Measurements from ENCODE around the gene RNF144B.
A peak's percentile ranks its signal among the peaks of the same experiment; 100 is the strongest.

Gene RNF144B

DNA sequence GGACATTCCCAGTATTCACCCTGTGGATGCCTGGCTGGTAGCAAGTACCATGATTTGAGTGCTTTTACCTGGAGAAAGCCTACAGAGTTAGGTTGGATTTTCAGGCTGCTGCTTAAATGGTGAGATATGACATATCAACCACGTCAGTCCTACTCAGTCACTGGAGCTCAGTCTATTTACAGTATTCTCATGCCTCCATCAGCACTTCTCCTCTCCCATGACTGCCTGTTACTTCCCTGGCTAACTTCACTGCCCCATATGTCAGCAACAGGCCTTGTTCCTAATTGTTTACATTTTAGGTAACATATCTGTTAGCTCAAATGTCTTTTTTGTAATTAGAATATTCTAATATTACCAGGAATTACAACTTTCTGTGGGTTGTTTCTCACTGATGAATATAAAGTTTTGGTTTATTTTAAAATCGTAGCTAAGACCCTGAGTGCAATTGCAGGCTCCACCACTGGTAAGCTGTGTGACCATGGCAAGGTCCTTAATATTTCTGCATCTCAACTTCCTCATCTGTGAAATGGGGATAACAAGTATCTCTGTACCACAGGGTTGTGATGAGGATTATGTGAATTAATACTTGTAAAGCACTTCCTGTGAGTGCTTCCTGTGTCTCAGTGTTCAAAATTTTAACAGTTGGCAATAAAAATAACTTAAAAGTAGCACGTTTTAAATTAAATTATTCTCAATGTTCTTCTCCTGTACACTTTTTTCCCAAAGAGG, 54.3 kb downstream of the RNF144B start:
- DNase-seq: no peak

DNA sequence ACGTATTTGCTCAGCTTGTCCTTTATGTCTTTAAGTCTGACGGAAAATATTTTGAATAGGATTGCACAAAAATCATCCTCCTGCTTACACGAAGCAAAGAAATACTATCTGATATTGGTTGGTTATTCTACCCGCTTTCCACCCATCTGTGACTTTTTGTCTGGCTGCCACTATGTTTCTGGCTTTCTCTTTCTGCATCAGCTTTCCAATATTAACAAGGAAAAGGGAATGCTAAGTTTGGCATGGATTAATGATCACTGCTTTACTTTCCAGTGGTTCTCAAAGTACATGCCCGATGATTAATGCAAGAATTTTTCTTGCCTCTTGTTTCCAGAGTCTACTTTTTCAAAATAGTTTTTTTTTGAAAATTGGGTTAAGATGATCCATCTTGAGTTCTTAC, 57.0 kb downstream of the RNF144B start:
- no peak for DNase-seq

DNA sequence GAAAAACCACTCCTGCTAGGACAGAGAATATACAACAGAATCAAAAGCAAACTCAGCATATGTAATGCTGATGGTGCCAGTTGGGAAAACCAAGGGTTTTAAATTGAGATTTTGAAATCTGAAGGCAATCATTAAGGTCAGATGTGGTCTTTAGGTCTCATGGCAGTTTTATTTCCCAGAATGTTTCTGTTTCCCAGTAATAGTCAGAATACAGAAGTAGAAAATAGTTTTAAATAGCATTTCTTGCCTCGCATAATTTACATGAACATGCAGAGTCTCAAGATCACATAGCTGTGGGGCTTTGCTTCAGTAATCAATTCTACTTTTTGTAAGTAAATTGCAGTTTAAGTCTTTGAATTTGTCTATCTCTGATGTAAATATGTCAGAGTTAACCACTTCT, 58.1 kb downstream of the RNF144B start:
- DNase-seq: no peak

- no peak for DNase-seq
Observed at GRCh38 chr6:18446771-18447170, 59.6 kb downstream of the RNF144B start.

DNA sequence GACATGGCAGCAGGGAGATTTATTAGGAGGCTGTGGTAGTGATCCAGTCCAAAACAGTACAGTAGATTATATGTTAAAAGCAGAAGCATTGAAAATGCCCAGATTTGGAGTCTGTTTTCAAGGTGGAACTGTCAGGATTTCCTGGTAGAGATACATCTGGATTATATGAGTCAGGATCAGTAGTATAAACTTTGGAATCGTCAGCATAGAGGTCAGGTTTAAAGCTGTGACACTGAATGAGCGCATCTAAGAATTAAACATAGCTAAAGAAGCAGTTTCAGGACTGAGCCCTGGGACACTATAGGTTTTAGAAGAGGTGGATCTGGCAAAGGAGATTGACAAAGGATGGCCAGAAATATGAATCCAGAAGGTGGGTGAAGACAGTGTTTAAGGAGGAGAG, 60.4 kb downstream of the RNF144B start:
- no peak for DNase-seq

- DNase-seq: no peak
Observed at GRCh38 chr6:18451756-18452155, 64.6 kb downstream of the RNF144B start.

DNA sequence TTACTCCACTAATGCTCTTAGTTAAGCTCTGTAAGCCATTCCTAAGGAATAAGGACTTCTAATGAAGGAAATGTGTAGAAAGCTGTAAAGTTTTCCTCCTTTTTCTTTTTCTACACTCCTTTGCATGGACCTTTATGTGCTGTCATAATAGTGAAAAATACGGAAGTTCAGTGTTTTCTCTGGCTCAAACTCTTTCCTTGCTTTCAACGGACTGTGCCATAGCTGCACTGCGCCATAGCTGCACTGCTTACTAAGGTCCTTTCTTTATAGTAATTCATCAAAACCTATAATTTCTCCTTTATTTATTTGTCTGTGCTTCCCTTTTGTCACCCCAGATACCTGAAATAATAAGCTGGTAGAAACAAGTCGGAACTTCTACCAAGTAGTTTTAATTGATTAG, 67.3 kb downstream of the RNF144B start:
- DNase-seq: no peak

- no peak for DNase-seq
Observed at GRCh38 chr6:18457065-18457737, 70.1 kb downstream of the RNF144B start.

- peak in 2 of 51 donors; percentile 3 to 10 for DNase-seq
Observed at GRCh38 chr6:18458086-18458485, 70.9 kb downstream of the RNF144B start.

GRCh38 chr6:18463429-18463828, 76.3 kb downstream of the RNF144B start:
- DNase-seq: no peak

- DNase-seq: no peak
Observed at GRCh38 chr6:18464176-18464575, 77.0 kb downstream of the RNF144B start.

DNA sequence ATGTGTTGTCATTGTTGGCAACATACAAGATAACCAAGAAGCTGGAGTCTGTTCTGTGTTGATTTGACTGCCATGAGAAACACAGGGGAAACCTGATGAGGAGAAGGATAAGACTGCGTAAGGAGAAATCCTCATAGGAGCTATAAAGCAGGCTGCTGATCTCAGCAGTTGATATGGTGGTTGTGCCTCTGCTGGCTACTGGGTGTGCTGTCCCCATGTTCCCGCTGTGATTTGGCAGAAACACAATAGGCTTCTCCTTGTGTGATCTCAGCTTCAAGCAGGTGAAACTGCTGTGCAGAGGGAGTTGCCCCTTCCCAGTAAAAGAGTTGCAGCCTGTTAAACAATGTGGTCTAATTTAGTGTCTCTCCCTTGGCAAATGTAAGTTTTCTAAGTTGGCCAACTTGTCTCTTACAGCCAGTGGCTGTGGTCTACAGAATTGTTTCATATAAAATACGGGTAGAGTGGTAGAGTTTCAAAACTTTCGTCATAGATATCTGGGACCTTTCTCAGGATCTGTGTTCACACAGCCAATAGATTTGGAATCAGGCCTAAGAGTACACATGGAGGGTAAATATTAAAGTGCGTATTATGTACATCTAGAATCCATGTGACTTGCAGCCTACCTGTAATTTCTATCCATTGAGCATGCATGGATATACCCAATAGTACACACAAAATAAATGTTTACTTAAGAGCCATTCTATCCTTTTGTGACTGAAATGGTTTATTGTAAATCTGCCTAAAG, 78.4 kb downstream of the RNF144B start:
- DNase-seq: no peak

DNA sequence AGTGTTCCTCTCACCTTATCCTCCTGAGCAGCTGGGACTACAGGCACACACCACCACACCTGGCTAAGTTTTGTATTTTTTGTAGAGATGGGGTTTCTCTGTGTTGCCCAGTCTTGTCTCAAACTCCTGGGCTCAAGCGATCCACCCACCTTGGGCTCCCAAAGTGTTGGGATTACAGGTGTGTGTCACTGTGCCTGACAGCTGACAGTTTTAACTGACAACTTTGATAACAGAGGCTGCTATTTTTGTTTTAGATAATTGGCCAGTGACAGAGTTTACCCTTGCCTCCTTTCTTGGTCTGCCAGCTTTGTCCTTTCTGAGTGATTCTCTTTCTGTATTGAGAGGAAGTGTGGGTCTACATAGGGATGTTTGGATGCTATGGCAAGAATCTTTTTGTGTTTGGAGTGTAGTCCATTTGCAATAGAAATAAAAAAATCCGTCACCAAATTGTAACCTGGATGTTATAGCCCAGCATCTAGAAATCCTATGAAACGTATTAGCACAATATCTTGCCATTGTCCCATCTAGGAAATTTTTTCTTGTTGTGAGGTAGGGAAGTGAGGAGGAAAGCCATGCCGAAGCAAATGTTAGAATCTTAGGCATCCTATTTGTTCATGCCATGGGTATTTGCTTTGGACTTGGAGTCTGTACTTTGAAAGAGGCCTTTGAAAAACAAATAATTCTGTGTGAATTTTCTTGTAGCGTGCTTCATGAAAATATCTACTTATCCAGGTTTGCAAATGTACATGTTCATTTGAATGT, 80.8 kb downstream of the RNF144B start:
- DNase-seq: no peak

- no peak for DNase-seq
Observed at GRCh38 chr6:18468503-18468843, 81.3 kb downstream of the RNF144B start.

DNA sequence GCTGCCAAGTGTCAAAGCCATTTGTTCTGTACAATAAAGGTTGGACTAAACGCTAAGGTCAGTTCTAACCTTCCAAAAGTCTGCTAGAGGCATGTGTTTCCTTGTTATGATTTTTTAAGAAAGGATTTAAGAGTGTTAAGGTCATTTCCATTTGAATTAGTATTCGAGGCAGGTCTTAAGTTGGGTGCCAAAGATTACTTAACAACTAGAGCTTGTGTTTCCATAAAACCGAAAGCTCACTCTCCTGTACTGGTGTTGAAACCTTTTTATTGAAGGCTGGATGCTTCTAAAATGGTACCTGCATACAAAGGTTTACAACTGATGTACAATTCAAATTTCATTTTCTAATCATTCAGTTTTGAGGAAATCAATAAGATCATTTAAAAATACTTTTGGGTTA, 82.4 kb downstream of the RNF144B start:
- no peak for DNase-seq

- DNase-seq: no peak
Observed at GRCh38 chr6:18471232-18471964, 84.2 kb downstream of the RNF144B start.

DNA sequence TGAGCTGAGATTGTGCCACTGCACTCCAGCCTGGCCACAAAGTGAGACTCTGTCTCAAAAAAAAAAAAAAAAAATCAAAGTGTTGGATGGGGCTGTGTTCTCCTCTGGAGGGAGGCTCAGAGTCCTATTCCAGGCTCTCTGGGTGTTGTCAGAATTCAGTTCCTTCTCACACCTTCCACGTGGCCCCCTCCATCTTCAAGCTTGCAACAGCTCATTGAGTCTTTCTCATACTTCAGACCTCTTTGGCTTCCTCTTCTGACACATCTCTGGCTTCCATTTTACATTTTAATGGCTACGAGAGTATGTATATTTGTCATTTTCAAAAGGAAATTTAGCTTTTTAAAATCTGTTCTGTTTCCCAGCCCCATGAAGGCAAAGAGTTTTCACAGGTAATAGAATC, 85.8 kb downstream of the RNF144B start:
- DNase-seq: no peak

DNA sequence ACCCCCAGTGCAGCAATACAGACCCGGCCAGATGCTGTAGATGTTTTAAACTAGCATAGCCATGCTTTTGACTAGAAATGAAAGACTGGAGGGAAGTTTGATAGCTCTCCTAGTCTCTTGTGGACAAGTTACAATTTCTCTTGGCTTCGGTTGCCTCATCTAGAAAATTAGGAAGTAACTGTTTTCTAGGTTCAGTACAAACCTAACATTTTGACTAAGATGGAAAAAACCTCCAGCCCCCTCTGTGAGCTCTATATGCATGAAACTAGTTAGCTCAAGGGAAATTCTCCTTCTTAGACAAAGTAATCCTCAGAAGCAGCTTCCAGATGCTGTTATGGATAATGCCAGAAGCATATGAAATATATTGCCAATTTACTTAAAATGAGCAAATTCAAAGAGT, 86.6 kb downstream of the RNF144B start:
- no peak for DNase-seq

DNA sequence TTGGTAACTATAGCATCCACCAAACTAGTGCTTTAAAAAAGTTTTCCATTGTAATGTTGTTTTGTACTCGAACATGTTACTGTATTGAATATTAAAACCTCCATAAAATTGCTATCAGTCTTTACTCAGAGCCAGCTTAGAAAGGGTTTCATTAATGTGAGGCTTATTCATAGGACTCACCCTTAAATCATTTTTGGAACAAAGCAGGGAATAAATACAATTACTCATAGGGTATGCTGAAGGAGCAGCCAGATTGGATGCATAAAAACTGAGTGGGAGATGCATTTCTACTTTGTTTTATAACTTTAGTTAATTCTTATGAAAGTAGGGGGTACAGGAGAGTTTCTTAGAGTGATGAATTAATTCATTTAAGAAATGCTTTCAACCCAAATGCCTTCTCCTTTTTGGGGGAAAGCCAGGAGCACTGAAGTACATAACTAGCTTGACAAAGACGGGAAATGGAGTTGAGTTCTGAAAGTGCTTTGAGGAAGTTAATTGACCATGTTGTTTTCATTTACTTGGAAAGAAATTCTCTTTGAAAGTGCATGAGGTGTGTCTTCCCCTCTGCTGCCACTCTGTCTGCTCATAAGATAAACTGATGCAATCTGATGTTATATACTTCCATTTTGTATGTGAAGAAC, 90.3 kb downstream of the RNF144B start:
- DNase-seq: peak in 1 of 51 donors; percentile 5

- DNase-seq: no peak
Observed at GRCh38 chr6:18478610-18479009, 91.5 kb downstream of the RNF144B start.

DNA sequence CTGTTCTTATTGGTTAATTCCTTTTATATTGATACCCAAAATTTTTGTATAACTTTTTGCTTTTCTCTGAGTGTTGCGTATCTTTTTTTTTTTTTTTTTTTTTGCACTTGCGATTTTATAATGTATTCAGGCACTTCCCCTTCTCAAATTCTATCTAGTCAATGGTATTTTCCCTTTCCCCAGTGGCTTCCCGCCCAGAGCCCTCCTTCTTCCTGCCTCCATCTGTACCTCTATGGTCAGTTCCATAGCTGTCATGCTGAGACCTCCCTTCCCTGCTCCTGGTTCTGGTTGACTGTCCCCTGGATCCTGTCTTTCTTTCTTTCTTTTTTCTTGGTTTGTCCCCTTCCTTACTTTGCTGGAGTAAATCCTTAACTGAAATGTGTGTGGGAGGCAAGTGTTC, 94.7 kb downstream of the RNF144B start:
- no peak for DNase-seq

Data from hypothalamus (tissue), 51 donors.